ENCODE measurements around the gene SLC66A3. TPM values are rescaled to one million over a fixed set of nuclear protein-coding genes. Genes with fewer than 3 reads are reported as not detected.

Gene SLC66A3
- 13.6 and 16.5 TPM in 2 replicates for total RNA-seq

DNA sequence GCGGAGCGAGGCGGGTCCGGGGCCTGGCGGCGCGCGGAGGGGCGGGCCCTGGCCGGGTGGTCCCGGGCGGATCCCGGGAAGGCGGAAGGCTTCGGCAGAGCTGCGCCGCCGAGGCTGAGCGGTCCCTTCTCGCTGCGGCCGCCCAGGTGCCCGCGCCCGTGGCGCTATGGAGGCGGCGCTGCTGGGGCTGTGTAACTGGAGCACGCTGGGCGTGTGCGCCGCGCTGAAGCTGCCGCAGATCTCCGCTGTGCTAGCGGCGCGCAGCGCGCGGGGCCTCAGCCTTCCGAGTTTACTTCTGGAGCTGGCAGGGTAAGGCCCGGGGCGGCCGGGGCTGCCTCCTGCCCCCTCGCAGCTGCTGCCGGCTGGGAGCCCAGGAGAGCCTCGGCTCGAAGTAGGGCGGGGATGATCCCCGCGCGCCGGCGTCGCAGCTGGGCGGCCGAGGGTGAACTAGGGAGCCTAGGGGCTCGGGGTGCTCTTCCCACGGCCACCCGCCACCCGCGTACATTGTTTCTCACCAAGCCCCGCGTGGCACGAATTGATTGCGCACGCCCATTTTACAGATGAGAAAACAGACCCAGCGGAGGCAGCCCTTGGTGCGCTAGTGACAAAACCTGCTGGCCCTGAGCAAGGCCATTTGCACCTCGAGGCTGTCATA is at the start of gene SLC66A3:
SLC66A3 (plus strand) TSS at position 87 of the 655 bp plus-strand sequence; CDS start at position 167, 80 bp downstream.

Other genes starting within 250 kb of the SLC66A3 start
- 0.09 and 1.9 TPM in 2 replicates for gene KCNF1, start 243.5 kb upstream of the SLC66A3 start, total RNA-seq
- gene ROCK2, start 189.2 kb downstream of the SLC66A3 start, total RNA-seq: 40.4 and 43.2 TPM in 2 replicates